Neural cell (in vitro differentiated cells): ENCODE measurements around the gene INPP5D. TPM values are rescaled to one million over a fixed set of nuclear protein-coding genes. Genes with fewer than 3 reads are reported as not detected.

Source experiments
- H2AFZ ChIP-seq: fragments of 200-600, 300-800 bp; sonication (generic), shearing (Covaris generic); 2 replicates; pipeline ENCODE4 v1.6.0; 2014; ENCODE audit warnings: low read depth, mild to moderate bottlenecking, antibody characterized with exemption, low read length, moderate library complexity
- H3F3A ChIP-seq: fragments of 200-600 bp; shearing (Covaris generic); 2 replicates; pipeline ENCODE4 v1.6.1; 2016; ENCODE audit warnings: mild to moderate bottlenecking, moderate library complexity, mixed read lengths, antibody characterized with exemption, low read length; ENCODE audit not compliant: insufficient read depth, poor library complexity, severe bottlenecking
- H3K27ac ChIP-seq: fragments of 200-600, 300-800 bp; sonication (generic), shearing (Covaris generic); 2 replicates; pipeline ENCODE4 v1.5.1; 2014; ENCODE audit warnings: mild to moderate bottlenecking, low read length, moderate library complexity
- H3K27me3 ChIP-seq: fragments of 300-800, 200-600 bp; sonication (generic), shearing (Covaris generic); 2 replicates; pipeline ENCODE4 v1.6.0; 2014; ENCODE audit warnings: mild to moderate bottlenecking, low read depth, low read length, moderate library complexity; ENCODE audit not compliant: insufficient read depth
- H3K36me3 ChIP-seq: fragments of 300-800, 200-600 bp; sonication (generic), shearing (Covaris generic); 2 replicates; pipeline ENCODE4 v1.5.1; 2014; ENCODE audit warnings: mild to moderate bottlenecking, antibody characterized with exemption, low read length, moderate library complexity; ENCODE audit not compliant: insufficient read depth
- H3K4me2 ChIP-seq: fragments of 300-800, 200-600 bp; sonication (generic), shearing (Covaris generic); 2 replicates; pipeline ENCODE4 v1.6.0; 2014; ENCODE audit warnings: mild to moderate bottlenecking, low read length
- H3K4me3 ChIP-seq: fragments of 300-800, 200-600 bp; sonication (generic), shearing (Covaris generic); 2 replicates; pipeline ENCODE4 v1.5.1; 2014; ENCODE audit warnings: mild to moderate bottlenecking, low read length, moderate library complexity
- H3K79me2 ChIP-seq: fragments of 200-600 bp; shearing (Covaris generic); replicated peaks from 2 replicates; pipeline ENCODE4 v1.6.0; 2014; ENCODE audit warnings: mild to moderate bottlenecking, low read length, moderate library complexity; ENCODE audit not compliant: insufficient read depth
- H3K9ac ChIP-seq: fragments of 300-800, 200-600 bp; sonication (generic), shearing (Covaris generic); 2 replicates; pipeline ENCODE4 v1.6.1; 2016; ENCODE audit warnings: mild to moderate bottlenecking, low read length, mixed read lengths
- H3K9me2 ChIP-seq: fragments of 200-600 bp; shearing (Covaris generic); 2 replicates; pipeline ENCODE4 v1.6.1; 2016; ENCODE audit warnings: mild to moderate bottlenecking, low read length, mixed read lengths; ENCODE audit not compliant: insufficient read depth
- H3K9me3 ChIP-seq: fragments of 200-600, 300-800 bp; sonication (generic), shearing (Covaris generic); 2 replicates; pipeline ENCODE4 v1.6.1; 2016; ENCODE audit warnings: mild to moderate bottlenecking, mixed run types, low read length, moderate library complexity, mixed read lengths
- H4K20me1 ChIP-seq: fragments of 200-600 bp; shearing (Covaris generic); 2 replicates; pipeline ENCODE4 v1.6.1; 2016; ENCODE audit warnings: mild to moderate bottlenecking, mixed run types; ENCODE audit not compliant: insufficient read depth
- CTCF ChIP-seq: fragments of 450-650 bp; IDR thresholded peaks from 2 replicates; pipeline ENCODE4 v1.5.1; 2014; ENCODE audit warnings: antibody characterized with exemption, mild to moderate bottlenecking, moderate library complexity; ENCODE audit not compliant: poor library complexity, severe bottlenecking
- EP300 ChIP-seq: fragments of 450-650 bp; conservative IDR thresholded peaks from 2 replicates; pipeline ENCODE4 v1.6.1; 2014; ENCODE audit warnings: antibody characterized with exemption, mild to moderate bottlenecking, moderate library complexity; ENCODE audit not compliant: poor library complexity, severe bottlenecking
- EZH2 ChIP-seq: fragments of 200-600, 300-800 bp; shearing (Covaris generic), sonication (generic); IDR thresholded peaks from 2 replicates; pipeline ENCODE4 v1.6.1; 2014; ENCODE audit warnings: antibody characterized with exemption, low read length, borderline replicate concordance, mild to moderate bottlenecking; ENCODE audit not compliant: insufficient read depth, poor library complexity, severe bottlenecking
- MXI1 ChIP-seq: fragments of 450-650 bp; conservative IDR thresholded peaks from 2 replicates; pipeline ENCODE4 v1.6.1; 2014; ENCODE audit warnings: antibody characterized with exemption, mild to moderate bottlenecking; ENCODE audit not compliant: poor library complexity, severe bottlenecking
- POLR2AphosphoS5 ChIP-seq: IDR thresholded peaks from 2 replicates; pipeline ENCODE4 v1.6.1; 2012
- RAD21 ChIP-seq: fragments of 450-650 bp; conservative IDR thresholded peaks from 2 replicates; pipeline ENCODE4 v1.6.1; 2014; ENCODE audit warnings: antibody characterized with exemption, mild to moderate bottlenecking, moderate library complexity
- REST ChIP-seq: IDR thresholded peaks from 2 replicates; pipeline ENCODE4 v1.6.1; 2012; ENCODE audit warnings: borderline replicate concordance
- SMC3 ChIP-seq: fragments of 450-650 bp; conservative IDR thresholded peaks from 2 replicates; pipeline ENCODE4 v1.6.1; 2014; ENCODE audit warnings: antibody characterized with exemption, mild to moderate bottlenecking, moderate library complexity; ENCODE audit not compliant: poor library complexity
- TAF1 ChIP-seq: IDR thresholded peaks from 2 replicates; pipeline ENCODE4 v1.6.1; 2012; ENCODE audit warnings: low read depth
- polyA plus RNA-seq: library from polyadenylated mRNA; depleted of rRNA; stranded (reverse); fragments of >200 nt; gene quantifications from 2 replicates; pipeline ENCODE4 v1.2.3, GENCODE V29; 2014

Gene INPP5D
- polyA plus RNA-seq, 1 donor from 2014 or later = not detected

GRCh38 chr2:233236820-233237589 is 176.9 kb downstream of the INPP5D start:
- H3K27ac ChIP-seq = no peak overlapping the region
- no peaks in the 10 kb centered on the region for H3K27me3 ChIP-seq
- H3K4me2 ChIP-seq = no peak overlapping the region
- no peaks in the 10 kb centered on the region for H3K9me2 ChIP-seq
- no peaks in the 10 kb centered on the region for H4K20me1 ChIP-seq
- no peaks in the 10 kb centered on the region for H3F3A ChIP-seq
- H3K79me2 ChIP-seq = no peaks in the 10 kb centered on the region
- TF ChIP-seq MXI1 = no peak
- no peak for TF ChIP-seq POLR2AphosphoS5
- TF ChIP-seq EP300 = no peak
- TF ChIP-seq RAD21 = no peak
- no peak for TF ChIP-seq SMC3
- TF ChIP-seq CTCF = no peak
- TF ChIP-seq REST = no peak
- TF ChIP-seq TAF1 = no peak
- no peak for TF ChIP-seq EZH2
- no peak overlapping the region for H2AFZ ChIP-seq
- no peaks in the 10 kb centered on the region for H3K36me3 ChIP-seq
- no peaks in the 10 kb centered on the region for H3K9me3 ChIP-seq
- no peak overlapping the region for H3K9ac ChIP-seq
- no peak overlapping the region for H3K4me3 ChIP-seq

- no peak for TF ChIP-seq REST
- TF ChIP-seq SMC3 = no peak
- TF ChIP-seq EZH2 = no peak
- no peak for TF ChIP-seq CTCF
- TF ChIP-seq RAD21 = no peak
- TF ChIP-seq POLR2AphosphoS5 = no peak
- no peak for TF ChIP-seq EP300
- no peak for TF ChIP-seq TAF1
- TF ChIP-seq MXI1 = no peak
- Histone ChIP-seq H3K79me2 (no peaks in the 10 kb centered on the region), H3K9ac (no peak overlapping the region), H3K9me2 (no peaks in the 10 kb centered on the region), H4K20me1 (no peaks in the 10 kb centered on the region), H3K4me2 (no peak overlapping the region), H2AFZ (no peak overlapping the region), H3K36me3 (no peaks in the 10 kb centered on the region), H3F3A (no peaks in the 10 kb centered on the region), H3K27ac (no peak overlapping the region), H3K9me3 (no peaks in the 10 kb centered on the region), H3K27me3 (no peaks in the 10 kb centered on the region), H3K4me3 (no peak overlapping the region)
Observed at GRCh38 chr2:233240897-233241296, 180.8 kb downstream of the INPP5D start.
